ENCODE measurements around the gene KCNN4.

GRCh38 chr19:43806848-43807247, 26.1 kb upstream of the KCNN4 start:
- no peak for TF ChIP-seq CTCF (IDR thresholded peaks at IDR 0.05)
- no peak for TF ChIP-seq POLR2A (IDR thresholded peaks at IDR 0.05)

Data from heart left ventricle (tissue), 13 donors.